Fibroblast of peridontal ligament (primary cell): ENCODE results near the gene KIF11.
A peak's percentile ranks its signal among the peaks of the same experiment; 100 is the strongest.
"Not testable (repeated sequence)": the region's sequence is repeated elsewhere in the genome, so short reads cannot be mapped to it uniquely, and the experiment has no call there.

Experiments used
- DNase-seq: peaks from one replicate; pipeline ENCODE4 v3.0.0-alpha.2; 2010; ENCODE audit errors: extremely low read depth

Gene KIF11

DNA sequence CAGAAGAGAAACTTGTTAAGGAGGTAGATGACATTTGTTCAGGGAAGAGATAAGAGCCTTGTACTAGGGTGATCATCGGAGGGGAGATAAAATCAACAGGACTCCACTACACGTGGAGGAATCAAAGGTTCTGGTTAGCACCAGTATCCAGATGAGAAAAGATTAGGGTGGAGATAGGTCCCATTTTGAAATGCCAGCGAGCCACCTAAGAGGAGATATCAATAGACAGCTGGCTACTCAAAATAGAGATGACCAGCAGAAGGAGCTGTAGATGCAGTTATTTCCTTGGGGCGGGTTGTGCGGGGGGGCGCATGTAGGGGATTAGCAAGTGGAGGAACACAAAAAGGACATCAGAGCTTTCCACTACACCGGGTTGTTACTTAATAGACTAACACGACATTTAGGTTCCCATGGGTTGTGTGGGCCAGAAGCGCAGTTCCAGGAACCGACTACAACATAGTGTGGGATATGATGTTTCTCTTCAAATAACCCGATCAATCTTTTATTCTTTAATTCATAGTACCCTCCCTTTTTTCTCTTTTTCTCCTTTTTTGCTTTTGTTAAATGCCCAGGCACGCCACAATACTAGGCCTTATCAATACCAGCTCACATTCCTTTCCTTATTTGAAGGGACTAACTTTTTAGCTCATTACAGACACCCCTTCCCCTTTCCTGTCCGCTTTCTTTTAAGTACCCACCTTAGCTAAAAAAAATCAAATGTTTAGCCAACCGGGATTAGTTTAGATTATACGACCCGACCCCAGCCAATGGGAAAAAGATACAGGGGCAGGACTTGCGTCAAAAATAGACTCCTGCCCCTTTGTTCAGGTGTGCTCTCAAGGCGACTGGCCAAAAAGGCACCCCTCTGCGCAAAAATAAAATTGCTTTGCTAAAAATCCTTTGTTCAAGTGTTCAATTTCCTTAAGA is 2.0 kb upstream of the KIF11 start:
- DNase-seq, result peak; percentile 49

- peak; percentile 91 for DNase-seq
Observed at GRCh38 chr10:92591550-92592022, 1.3 kb upstream of the KIF11 start.

GRCh38 chr10:92593619-92594588 is 974 bp downstream of the KIF11 start:
- no peak for DNase-seq

DNA sequence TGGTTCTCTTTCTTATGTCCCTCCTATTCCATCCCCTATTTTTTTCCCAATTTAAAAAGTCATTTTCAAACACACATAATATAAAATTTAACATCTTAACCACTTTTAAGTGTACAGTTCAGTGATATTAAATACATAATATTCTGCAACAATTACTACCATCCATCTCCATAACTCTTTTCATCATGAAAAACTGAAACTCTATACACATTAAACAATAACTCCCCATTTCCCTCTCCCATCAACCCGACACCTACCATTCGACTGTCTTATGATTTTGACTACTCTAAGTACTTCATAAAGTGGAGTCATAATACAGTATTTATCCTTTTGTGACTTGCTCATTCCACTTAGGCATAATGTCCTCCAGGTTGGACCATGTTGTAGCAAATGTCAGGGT is 2.6 kb downstream of the KIF11 start:
- no peak for DNase-seq

DNA sequence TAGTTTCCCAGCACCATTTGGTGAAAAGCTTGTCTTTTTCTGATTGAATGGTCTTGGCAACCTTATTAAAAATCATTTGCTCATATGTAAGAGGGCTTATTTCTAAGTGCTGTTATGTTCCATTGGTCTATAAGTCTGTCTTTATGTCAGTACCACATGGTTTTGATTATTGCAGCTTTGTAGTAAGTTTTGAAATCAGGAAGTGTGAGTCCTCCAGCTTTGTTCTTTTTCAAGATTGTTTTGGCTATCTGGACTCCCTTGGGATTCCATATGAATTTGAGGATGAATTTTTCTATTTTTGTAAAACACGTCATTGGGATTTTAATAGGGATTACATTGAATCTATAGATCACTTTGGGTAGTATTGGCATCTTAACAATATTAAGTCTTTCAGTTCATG is 5.4 kb downstream of the KIF11 start:
- DNase-seq, result peak; percentile 75

DNA sequence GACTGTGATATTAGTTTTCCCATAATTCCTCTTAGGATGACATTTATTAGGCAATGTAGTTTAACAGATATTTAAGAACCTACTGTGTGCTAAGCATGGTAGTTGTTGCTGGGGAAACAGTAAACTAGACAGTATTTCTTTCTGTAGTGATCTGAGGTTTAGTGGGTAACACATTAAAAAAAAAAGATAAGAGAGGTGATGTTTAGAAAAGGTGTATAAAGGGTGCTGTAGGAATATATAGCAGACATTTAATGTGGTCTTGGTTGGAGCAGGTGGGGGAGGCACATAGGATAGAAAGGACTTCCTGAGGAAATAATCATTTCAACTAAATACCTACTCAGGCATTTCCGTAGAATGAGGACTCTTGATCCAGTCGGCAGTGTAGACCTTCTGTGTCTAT is 11.9 kb downstream of the KIF11 start:
- no peak for DNase-seq

- no peak for DNase-seq
Observed at GRCh38 chr10:92615515-92615914, 22.6 kb downstream of the KIF11 start.

DNA sequence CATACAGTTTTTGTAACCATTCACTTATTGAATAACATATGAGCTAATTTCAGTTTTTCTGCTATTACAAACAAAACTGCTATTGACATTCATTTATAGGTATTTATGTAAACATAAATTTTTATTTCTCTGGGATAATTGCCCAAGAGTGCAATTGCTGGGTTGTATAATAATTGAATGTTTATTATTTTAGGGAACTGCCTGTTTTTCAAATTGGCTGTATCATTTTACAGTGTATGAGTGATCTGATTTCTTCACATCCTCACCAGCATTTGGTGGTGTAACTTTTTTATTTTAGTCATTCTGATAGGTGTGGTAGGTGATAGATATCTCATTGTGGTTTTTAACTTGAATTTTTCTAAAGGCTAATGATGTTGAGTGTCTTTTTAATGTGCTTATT is 26.4 kb downstream of the KIF11 start:
- DNase-seq, result peak; percentile 34

DNA sequence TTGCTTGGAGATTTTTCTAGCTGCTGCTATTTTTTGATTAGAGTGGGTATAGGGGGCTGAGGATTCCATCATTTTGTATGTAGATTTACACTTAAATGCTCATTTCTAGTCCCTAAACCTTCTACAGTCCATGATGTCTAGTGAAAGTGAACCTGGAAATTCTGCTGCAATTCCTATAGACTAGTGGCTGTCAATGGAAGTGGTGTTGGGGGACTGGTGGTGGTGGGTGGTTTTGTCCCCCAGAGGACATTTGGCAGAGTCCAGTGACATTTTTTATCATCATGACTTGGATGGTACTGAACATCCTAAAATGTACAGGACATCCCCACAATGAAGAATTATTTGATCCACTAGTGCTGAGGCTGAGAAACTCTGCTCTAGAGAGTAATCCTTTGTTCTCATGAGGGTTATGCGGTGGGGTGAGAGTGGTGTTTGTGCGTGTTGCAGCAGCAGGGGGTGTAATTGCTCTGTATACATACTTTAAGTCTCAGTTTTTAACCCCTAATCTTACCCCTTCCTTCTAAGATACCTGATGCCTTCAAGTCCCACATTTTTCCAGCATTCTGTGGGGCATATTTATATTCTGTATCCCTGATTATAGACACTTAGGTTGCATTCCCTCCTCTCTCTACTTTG is 35.0 kb downstream of the KIF11 start:
- DNase-seq, result peak; percentile 48

DNA sequence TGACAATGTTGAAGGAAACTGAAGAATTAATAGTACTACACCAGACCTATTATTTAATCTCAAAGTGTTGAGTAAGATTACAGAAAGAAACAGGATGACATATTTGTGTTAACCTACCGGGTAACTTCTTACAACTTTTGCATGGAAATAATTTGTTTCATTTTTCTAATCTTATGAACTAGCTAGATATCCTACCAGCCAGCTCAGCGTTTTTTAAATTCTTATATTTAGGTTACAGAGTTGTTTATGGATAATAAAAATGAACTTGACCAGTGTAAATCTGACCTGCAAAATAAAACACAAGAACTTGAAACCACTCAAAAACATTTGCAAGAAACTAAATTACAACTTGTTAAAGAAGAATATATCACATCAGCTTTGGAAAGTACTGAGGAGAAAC is 37.0 kb downstream of the KIF11 start:
- no peak for DNase-seq

- no peak for DNase-seq
Observed at GRCh38 chr10:92638037-92638436, 45.1 kb downstream of the KIF11 start.

- peak; percentile 70 for DNase-seq
Observed at GRCh38 chr10:92640107-92640506, 47.2 kb downstream of the KIF11 start.

DNA sequence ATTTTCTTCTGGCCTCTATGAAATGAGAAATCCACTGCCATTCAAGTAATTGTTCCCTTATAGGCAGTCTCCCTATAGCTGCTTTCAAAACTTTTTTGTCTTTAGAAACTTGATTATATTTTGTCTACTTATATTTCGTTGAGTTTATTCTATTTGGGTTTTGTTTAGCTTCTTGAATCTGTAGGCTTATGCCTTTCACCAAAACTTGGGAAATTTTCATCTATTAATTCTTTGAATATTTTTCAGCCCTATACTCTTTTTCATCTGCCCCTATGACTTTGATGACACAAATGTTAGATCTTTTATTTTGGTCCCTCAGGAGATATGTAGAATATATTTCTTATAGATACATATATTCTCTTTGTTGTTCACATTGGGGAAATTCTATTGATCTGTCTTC is 48.6 kb downstream of the KIF11 start:
- no peak for DNase-seq

- DNase-seq, result no peak
Observed at GRCh38 chr10:92644921-92645320, 52.0 kb downstream of the KIF11 start.

- DNase-seq, result not testable (repeated sequence)
Observed at GRCh38 chr10:92650864-92651263, 57.9 kb downstream of the KIF11 start.

DNA sequence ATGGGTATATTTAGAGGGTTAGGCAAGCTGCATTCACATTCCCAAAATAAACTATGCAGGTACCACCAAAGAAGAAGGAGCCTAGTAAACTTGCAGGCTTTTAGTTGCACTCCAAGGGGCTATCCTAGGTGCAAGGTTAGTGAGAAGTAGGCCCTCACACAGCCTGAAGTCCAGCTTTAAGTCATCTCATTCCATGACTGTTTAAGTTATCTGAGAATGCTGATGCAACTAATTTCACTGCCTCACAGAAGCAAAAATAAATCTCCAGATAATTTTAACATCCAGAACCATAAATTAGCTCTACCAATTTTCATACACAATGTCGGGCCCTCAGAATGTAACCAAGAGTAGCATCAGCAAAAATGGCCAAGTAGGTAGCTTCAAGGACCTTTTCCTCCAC is 62.5 kb downstream of the KIF11 start:
- DNase-seq, result peak; percentile 18

DNA sequence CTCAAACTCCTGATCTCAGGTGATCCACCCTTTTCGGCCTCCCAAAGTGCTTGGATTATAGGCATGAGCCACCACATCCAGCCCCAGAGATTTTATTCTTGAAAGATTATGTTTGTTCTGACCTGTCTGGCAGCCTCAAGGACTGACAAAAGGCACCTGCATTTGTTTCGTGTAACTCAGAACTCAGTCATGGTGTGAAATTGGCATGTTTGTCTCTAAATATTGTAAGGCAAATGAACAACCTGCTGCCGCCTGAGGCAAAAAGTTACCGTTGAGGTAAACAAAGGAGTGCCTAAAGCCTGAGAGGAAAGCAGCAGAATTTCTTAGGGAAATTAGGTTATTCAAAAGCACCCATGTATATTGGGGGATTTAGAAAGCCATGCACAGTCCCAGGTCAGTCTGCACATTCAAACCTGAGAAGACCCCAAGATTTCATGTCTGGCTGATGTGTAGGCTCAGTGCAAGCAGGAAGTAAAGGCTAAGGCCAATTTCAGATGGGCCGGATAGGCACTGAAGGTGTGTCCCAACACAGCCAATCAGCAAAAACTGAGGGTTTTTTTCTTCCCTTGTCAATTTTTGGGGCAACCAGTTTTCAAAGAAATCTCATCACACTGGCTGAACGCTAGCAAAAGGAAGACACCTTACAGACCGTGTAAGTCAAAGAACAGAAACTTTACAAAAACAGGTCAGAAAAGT is 63.5 kb downstream of the KIF11 start:
- no peak for DNase-seq

DNA sequence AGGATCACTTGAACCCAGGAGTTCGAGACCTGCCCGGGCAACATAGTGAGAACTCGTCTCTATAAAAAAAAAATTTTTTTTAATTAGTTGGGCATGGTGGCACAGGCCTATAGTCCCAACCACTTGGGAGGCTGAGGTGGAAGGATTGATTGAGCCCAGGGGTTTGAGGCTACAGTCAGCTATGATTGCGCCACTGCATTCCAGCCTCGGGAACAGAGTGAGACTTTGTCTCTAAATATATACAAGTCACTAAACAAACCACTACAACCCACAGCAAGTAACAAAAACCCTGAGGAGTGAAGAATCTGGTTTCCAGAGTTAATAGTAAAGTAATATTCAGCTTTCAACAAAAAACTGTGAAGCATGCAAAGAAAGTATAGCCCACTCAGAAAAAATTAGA is 64.1 kb downstream of the KIF11 start:
- DNase-seq, result peak; percentile 14

- DNase-seq, result no peak
Observed at GRCh38 chr10:92662848-92663247, 69.9 kb downstream of the KIF11 start.

GRCh38 chr10:92664322-92664721 is 71.4 kb downstream of the KIF11 start:
- no peak for DNase-seq

DNA sequence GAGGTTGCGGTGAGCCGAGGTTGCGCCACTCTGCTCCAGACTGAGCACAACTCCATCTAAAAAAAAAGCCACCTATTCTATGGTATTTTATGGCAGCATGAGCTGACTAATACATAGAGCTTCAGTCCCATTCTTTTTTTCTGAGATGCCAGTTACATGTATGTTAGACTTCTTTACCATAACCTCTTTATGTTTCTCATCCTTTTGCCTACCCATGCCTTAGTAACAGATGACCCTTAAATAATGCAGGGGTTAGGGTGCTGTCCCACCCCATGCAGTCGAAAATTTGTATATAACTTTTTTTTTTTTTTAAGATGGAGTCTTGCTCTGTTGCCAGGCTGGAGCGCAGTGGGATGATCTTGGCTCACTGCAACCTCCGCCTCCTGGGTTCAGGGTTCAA is 74.1 kb downstream of the KIF11 start:
- no peak for DNase-seq
